Breast epithelium (tissue), 3 donors: ENCODE measurements around the gene ITGA8.

Experiments used
- CTCF ChIP-seq, 3 donors: fragments of 450-650 bp; IDR thresholded peaks; one replicate each; pipeline ENCODE4 v1.5.1; 2016 to 2017; ENCODE audit warnings: antibody characterized with exemption in 3 of 3, mild to moderate bottlenecking in 3 of 3, moderate library complexity in 3 of 3
- POLR2A ChIP-seq: fragments of 450-650 bp; IDR thresholded peaks from one replicate; pipeline ENCODE4 v1.6.1; 2016; ENCODE audit warnings: antibody characterized with exemption, mild to moderate bottlenecking, moderate library complexity
- POLR2AphosphoS5 ChIP-seq, 3 donors: sonication (generic); formaldehyde crosslinking; IDR thresholded peaks; one replicate each; pipeline ENCODE4 v1.6.1; 2017; ENCODE audit warnings: antibody characterized with exemption in 3 of 3

GRCh38 chr10:15740261-15740660 lies 20.5 kb upstream of the ITGA8 start:
- TF ChIP-seq CTCF (IDR thresholded peaks at IDR 0.05) (no peak), POLR2AphosphoS5 (IDR thresholded peaks at IDR 0.05) (no peak), POLR2A (no peak)
